GM18508 (cell line): ENCODE data around the gene GIMAP6.
"Not testable (repeated sequence)": the region's sequence is repeated elsewhere in the genome, so short reads cannot be mapped to it uniquely, and the experiment has no call there.

Experiments
- ATAC-seq: cut with Tn5 transposase; IDR thresholded peaks from one replicate; pipeline ENCODE4 v1.9.1; 2021; ENCODE audit warnings: moderate number of reproducible peaks; ENCODE audit not compliant: insufficient read depth, unreplicated experiment

Gene GIMAP6

DNA sequence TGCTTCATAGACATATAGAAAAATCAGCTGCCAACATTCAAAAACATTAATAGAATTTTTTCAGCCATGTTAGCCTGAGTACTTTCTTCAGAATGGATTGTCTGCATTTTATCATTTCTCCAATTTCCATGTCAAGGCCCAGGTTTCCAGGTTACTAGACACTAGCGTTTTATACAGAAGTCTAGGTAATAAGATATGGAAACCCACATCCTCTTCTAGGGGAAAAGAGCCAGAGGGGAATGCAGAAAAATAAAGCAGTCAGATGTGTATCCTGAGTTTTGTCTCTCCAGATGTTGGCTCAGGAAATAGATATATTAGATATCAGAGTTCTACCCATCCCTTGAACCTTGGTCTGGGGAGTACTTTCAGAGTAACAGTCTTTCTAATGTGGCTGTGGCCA, 44.6 kb downstream of the GIMAP6 start:
- ATAC-seq, result no peak

DNA sequence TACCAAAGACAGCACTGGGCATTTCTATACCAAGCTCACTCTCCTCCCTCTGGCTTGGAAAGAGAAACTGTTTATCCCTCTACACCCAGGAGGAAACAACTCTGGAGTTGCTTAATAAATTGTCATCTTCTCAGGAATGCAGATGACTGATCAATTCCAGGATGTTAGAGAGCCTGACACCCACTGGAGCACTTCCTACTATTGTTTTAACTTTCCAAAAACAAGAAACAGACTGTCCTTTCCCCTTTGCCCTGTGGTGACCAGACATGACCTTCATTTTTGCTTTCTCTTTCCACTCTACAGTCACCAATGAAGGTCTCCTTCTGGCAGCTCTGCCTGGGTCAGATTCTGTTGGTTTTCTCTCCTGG, 45.4 kb downstream of the GIMAP6 start:
- no peak for ATAC-seq

DNA sequence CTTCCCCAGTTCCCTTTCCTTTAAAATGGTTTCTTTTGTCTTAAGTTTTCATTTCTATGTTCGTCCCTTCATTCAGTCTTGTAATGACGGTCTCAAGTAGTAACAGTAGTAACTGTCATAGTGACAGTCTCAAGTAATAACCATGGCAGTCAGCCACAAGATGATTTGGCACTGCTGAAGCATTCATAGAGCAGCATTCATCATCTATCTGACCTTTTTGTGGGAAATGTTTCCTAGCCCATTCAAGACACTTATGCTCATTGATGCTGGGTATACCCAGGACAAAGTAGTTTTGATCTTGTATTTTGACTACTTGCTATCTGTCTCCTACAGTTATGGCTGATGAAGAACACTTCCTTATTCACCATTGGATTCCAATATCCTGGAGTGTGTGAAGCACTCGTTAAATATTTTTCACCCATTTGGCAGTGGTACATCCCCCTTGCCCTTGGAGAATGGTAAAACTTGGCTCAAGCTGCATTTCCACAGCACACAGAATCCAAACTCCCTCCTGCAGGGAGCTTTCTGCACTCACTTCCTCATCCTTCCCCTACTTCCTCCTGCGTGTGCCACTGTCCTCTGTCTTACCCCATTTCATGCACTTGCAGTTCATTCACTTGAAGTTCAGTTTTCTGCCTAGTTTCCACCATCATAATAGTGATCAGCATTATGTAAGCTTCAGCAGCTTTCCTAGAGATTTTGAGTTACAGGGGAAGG, 46.0 kb downstream of the GIMAP6 start:
- ATAC-seq, result no peak

DNA sequence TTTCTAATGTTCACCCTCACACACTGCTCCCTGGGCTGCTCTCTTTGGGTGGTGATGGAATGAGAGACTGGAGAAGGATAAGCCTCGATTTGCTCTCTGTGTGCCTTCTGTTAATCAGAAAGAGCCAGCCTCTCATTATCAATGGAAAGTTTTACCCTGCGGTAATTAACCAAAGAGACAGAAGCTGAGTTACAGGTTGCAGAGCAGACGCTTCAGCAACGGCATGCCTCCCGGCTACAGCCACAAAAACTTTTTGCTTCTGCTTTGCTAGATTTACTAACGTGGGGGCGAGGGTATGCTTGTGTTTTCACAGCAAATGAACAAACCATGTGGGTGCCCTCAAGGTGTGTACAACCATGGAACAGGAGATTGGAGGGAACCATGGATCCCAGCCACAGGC, 47.0 kb downstream of the GIMAP6 start:
- no peak for ATAC-seq

DNA sequence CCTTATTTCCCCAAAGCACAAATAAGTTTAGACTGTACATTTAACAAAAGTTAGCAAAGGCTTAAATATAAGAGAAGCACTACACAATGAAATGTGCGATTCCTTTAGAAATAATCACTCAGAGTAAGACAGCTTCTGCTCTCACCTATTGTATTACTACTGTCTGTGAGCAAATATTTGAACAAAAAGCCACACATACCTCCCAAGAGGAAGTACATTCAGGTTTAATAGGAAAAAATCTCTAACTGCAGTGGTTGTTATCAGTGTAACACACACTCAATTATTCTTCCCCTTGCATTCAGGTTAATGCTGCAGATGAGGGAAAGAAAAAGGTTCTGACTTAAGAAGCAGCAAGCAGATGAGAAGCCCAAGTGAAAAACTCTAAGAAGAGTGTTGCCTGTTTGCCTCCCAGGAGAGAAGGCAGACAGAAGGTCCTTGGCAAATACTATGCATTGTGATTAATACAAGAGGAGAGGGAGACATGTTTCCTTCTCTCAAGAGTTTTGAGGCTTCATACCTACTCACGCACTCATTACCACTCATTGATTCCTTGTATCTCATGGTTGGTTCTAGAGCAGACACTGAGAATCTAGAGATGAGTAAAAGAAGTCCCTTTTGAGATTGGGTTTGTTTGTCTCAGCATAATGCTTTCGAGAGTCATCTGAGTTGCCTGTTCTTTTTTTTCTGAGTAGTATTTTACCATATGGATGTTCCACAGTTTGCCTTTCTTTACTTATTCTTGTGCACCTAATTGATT, 51.4 kb downstream of the GIMAP6 start:
- ATAC-seq, result no peak

DNA sequence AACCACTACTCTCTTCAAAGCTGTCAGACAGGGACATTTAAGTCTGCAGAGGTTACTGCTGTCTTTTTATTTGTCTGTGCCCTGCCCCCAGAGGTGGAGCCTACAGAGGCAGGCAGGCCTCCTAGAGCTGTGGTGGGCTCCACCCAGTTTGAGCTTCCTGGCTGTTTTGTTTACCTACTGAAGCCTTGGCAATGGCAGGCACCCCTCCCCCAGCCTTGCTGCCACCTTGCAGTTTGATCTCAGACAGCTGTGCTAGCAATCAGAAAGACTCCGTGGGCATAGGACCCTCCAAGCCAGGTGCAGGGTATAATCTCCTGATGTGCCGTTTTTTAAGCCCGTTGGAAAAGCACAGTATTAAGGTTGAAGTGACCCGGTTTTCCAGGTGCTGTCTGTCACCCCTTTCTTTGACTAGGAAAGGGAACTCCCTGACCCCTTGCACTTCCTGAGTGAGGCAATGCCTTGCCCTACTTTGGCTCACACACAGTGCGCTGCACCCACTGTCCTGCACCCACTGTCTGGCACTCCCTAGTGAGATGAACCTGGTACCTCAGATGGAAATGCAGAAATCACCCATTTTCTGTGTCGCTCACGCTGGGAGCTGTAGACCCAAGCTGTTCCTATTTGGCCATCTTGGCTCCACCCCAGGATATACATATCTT, 52.1 kb downstream of the GIMAP6 start:
- not testable (repeated sequence) for ATAC-seq
